Measurements from ENCODE around the gene CD7.
"Not testable (repeated sequence)": the region's sequence is repeated elsewhere in the genome, so short reads cannot be mapped to it uniquely, and the experiment has no call there.

Gene CD7

DNA sequence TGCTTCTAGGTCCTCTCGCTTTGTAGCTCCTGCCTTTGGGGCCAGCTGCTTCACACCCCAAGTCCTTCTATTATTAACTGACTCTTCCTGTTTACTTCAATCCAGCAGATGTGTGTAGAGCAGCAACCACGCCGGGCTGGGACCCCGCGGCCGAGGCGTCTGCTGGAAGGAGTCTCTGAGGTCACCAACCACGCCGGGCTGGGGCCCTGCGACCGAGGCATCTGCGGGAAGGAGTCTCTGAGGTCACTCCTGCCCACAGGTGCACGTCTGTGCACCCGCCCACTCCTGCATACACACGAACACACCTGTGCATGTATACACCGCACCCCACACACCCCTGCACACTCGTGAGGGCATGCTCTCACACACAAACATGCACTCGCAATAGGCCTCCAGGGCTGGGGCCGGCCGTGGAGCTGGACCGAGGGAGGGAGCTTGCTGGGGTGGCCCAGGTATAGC, 33.9 kb upstream of the CD7 start:
- no peak overlapping the region for H3K4me3 ChIP-seq (ENCODE audit: low read depth, low read length)
- TF ChIP-seq, protein P1, sequence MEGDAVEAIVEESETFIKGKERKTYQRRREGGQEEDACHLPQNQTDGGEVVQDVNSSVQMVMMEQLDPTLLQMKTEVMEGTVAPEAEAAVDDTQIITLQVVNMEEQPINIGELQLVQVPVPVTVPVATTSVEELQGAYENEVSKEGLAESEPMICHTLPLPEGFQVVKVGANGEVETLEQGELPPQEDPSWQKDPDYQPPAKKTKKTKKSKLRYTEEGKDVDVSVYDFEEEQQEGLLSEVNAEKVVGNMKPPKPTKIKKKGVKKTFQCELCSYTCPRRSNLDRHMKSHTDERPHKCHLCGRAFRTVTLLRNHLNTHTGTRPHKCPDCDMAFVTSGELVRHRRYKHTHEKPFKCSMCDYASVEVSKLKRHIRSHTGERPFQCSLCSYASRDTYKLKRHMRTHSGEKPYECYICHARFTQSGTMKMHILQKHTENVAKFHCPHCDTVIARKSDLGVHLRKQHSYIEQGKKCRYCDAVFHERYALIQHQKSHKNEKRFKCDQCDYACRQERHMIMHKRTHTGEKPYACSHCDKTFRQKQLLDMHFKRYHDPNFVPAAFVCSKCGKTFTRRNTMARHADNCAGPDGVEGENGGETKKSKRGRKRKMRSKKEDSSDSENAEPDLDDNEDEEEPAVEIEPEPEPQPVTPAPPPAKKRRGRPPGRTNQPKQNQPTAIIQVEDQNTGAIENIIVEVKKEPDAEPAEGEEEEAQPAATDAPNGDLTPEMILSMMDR (IDR thresholded peaks at IDR 0.05; ENCODE audit: low read depth, low read length), result no peak

GRCh38 chr17:82350182-82351030, 33.0 kb upstream of the CD7 start:
- H3K4me3 ChIP-seq (ENCODE audit: low read depth, low read length), result no peak overlapping the region
- TF ChIP-seq, protein P1 (IDR thresholded peaks at IDR 0.05; ENCODE audit: low read depth, low read length), result no peak

DNA sequence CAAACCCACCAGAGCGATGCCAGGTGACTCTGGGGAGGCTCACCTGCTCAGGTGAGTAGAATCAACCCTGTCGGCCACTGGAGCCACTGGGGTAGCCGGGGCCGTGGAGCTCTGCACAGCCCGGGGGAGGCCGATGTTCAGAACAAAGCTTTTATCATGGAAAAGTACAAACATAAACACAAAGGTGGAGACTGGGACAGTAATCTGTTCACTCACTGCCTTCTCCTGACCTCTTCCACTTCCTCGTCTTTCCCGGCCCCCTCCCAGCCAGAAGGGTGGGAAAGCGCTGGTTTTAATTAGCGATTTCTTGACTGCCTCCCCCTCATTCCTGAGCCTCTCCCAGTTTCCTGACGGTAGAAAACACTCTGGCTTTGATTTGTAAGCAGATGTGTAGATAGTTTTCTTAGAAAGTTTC, 31.9 kb upstream of the CD7 start:
- no peak overlapping the region for H3K4me3 ChIP-seq (ENCODE audit: low read depth, low read length)

DNA sequence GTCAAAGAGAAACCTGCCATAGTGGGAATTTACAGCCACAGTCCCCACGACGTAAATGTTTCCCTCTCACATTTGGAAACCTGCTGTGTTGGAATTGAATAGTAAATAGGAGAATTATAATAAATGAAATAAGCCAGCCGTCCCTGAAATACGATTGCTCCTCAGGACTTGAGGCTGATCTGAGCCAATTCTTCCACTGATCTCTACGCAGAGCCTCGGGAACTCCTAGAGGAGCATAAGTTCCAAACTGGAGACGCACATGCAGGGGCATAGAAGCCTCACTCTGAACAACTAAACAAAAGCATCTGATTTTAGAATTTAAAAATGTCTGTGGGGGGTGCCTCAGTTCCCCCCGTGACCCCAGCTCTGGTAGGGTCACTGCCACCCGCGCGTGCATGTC, 31.5 kb upstream of the CD7 start:
- no peak overlapping the region for H3K4me3 ChIP-seq (ENCODE audit: low read depth, low read length)
- TF ChIP-seq, protein P1 (IDR thresholded peaks at IDR 0.05; ENCODE audit: low read depth, low read length), result no peak

More for the DNA sequence above, 31.9 kb upstream of the CD7 start:
- TF ChIP-seq, protein P1 (IDR thresholded peaks at IDR 0.05; ENCODE audit: low read depth, low read length), result no peak

- H3K4me3 ChIP-seq (ENCODE audit: low read depth, low read length), result no peak overlapping the region
- TF ChIP-seq, protein P1 (IDR thresholded peaks at IDR 0.05; ENCODE audit: low read depth, low read length), result no peak
These were observed 31.0 kb upstream of the CD7 start for GRCh38 chr17:82348434-82348833.

GRCh38 chr17:82347994-82348393, 30.6 kb upstream of the CD7 start:
- not testable (repeated sequence) for H3K4me3 ChIP-seq (ENCODE audit: low read depth, low read length)

- no peak overlapping the region for H3K4me3 ChIP-seq (ENCODE audit: low read depth, low read length)
These were observed 29.2 kb upstream of the CD7 start for GRCh38 chr17:82346342-82347300.

More at GRCh38 chr17:82346342-82347300, 29.2 kb upstream of the CD7 start:
- TF ChIP-seq, protein P1 (IDR thresholded peaks at IDR 0.05; ENCODE audit: low read depth, low read length), result no peak
